Vagina (tissue), 2 donors: ENCODE results near the gene CD93. TPM values are rescaled to one million over a fixed set of nuclear protein-coding genes. Genes with fewer than 3 reads are reported as not detected.

Experiments used
- DNase-seq, 2 donors: peaks; one replicate each; pipeline ENCODE4 v3.0.0-alpha.2; 2017; ENCODE audit errors: extremely low spot score in 2 of 2
- H3K27ac ChIP-seq: fragments of 200-600 bp; sonication (generic); one replicate; pipeline ENCODE4 v1.5.1; 2019
- H3K27me3 ChIP-seq: fragments of 200-600 bp; sonication (generic); one replicate; pipeline ENCODE4 v1.5.1; 2019
- H3K36me3 ChIP-seq, 2 donors: fragments of 200-600 bp; sonication (generic); one replicate each; pipeline ENCODE4 v1.5.1; 2017 to 2019
- H3K4me1 ChIP-seq: fragments of 200-600 bp; sonication (generic); one replicate; pipeline ENCODE4 v1.5.1; 2019
- H3K4me3 ChIP-seq, 2 donors: fragments of 200-600 bp; sonication (generic); 1 replicate in 1 of 2; 2 replicates in 1 of 2; pipeline ENCODE4 v1.5.1; 2016 to 2019
- H3K9me3 ChIP-seq: fragments of 200-600 bp; sonication (generic); one replicate; pipeline ENCODE4 v1.5.1; 2019
- POLR2A ChIP-seq, 2 donors: fragments of 450-650 bp; IDR thresholded peaks; one replicate each; pipeline ENCODE4 v1.6.1; 2017; ENCODE audit warnings: antibody characterized with exemption in 2 of 2, mild to moderate bottlenecking in 2 of 2, moderate library complexity in 2 of 2
- POLR2AphosphoS5 ChIP-seq, 2 donors: sonication (generic); formaldehyde crosslinking; IDR thresholded peaks; one replicate each; pipeline ENCODE4 v1.9.0; 2017; ENCODE audit warnings: antibody characterized with exemption in 2 of 2, mild to moderate bottlenecking in 2 of 2, low read depth in 1 of 2; ENCODE audit not compliant: insufficient read depth in 1 of 2
- intact Hi-C: fragments of 100-400 bp; cut with DNase I; formaldehyde crosslinking; loops from one replicate; pipeline ENCODE4 v1.15.1; 2023
- total RNA-seq: library from RNA; depleted of rRNA; stranded (reverse); fragments of >200 nt; gene quantifications from one replicate; pipeline ENCODE4 v1.2.3, GENCODE V29; 2016
- TF ChIP-seq, protein P1 (sequence below), 3 experiments: fragments of 450-650 bp in 2 of 3; fragments of 200-600 bp in 1 of 3; sonication (generic) in 1 of 3; IDR thresholded peaks; one replicate each; pipeline ENCODE4 v1.5.1; 2017 to 2019; ENCODE audit warnings: antibody characterized with exemption in 3 of 3, mild to moderate bottlenecking in 2 of 3, moderate library complexity in 2 of 3

CD93 gene
- total RNA-seq, 1 donor from 2014 or later = 45.4 TPM

DNA sequence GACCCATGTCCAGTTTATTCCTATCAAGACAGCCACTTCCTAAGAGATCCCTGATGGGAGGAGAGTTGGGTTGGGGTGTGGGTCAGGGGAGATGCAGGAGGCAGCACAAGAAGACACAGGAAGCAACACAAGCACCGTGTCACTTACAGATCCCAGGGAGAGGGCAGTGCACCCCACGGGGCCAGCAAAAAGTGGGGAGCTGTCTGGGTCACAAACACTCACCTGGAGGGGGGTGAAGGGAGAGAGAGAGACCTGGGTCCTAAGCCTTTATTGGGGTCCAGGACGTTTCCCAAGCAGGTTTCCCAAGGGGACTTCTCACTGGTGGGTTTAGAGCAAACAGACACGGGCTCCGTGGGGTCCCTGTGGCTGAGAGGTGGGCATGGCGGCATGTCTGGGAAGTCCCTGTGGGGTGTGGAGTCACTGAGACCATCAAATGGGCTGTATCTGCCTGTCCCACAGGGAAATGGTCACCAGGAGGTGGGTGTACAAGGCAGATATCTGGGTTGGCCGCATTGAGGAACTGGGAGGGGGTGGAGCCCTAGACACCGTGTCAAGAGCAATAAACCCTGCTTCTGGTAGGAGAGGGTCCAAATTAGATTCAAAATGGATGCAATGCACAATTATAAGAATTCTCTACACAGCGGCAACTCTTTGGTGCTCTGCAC lies 1.6 kb upstream of the CD93 start:
- H3K36me3 ChIP-seq = no peaks in the 10 kb centered on the region
- peaks cover 12% of the 10 kb centered on the region for H3K4me1 ChIP-seq
- peak overlapping the region; percentile 70 for H3K27ac ChIP-seq
- no peak for DNase-seq
- intact Hi-C loops = loop anchor here (10.0 kb wide), 1 partner anchor 57 kb away; no protein-coding TSS in a partner anchor
- TF ChIP-seq, protein P1, sequence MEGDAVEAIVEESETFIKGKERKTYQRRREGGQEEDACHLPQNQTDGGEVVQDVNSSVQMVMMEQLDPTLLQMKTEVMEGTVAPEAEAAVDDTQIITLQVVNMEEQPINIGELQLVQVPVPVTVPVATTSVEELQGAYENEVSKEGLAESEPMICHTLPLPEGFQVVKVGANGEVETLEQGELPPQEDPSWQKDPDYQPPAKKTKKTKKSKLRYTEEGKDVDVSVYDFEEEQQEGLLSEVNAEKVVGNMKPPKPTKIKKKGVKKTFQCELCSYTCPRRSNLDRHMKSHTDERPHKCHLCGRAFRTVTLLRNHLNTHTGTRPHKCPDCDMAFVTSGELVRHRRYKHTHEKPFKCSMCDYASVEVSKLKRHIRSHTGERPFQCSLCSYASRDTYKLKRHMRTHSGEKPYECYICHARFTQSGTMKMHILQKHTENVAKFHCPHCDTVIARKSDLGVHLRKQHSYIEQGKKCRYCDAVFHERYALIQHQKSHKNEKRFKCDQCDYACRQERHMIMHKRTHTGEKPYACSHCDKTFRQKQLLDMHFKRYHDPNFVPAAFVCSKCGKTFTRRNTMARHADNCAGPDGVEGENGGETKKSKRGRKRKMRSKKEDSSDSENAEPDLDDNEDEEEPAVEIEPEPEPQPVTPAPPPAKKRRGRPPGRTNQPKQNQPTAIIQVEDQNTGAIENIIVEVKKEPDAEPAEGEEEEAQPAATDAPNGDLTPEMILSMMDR (IDR thresholded peaks at IDR 0.05) = no peak
- TF ChIP-seq POLR2AphosphoS5 (IDR thresholded peaks at IDR 0.05; ENCODE audit: insufficient read depth in 1 of 2, low read depth in 1 of 2) (no peak), POLR2A (IDR thresholded peaks at IDR 0.05) (no peak)
- no peak overlapping the region for H3K4me3 ChIP-seq
- no peaks in the 10 kb centered on the region for H3K9me3 ChIP-seq
- H3K27me3 ChIP-seq = no peaks in the 10 kb centered on the region

DNA sequence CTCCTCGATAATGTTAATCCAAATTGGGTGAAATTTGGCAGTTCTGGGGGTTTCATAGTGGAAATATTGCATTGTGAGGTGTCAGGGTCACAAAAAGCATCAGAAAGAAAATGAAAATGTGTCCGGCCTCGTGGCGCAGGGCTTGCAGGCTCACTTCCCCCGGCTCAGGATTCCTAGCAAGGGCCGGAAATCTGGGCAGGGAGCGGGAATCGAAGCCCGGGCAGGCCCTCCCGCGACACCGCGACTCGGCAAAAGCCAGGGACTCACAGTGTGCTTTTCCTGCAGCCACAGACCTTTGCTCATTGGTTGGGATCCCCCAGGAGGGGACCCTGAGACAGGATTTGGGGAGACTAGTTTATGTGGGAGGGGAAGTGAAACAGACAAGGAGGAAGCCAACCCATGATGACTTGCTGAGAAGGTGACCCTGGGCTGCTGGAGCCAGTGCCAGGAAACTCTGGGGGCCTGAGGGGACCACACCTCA lies 847 bp upstream of the CD93 start:
- peak overlapping the region; percentile 70 for H3K27ac ChIP-seq
- H3K27me3 ChIP-seq = no peaks in the 10 kb centered on the region
- H3K36me3 ChIP-seq = no peaks in the 10 kb centered on the region
- peak overlapping the region in 1 of 2 donors; percentile 38 for H3K4me3 ChIP-seq
- intact Hi-C loops = loop anchor here (10.0 kb wide), 1 partner anchor 58 kb away; no protein-coding TSS in a partner anchor
- H3K4me1 ChIP-seq = peaks cover 12% of the 10 kb centered on the region
- DNase-seq = no peak
- H3K9me3 ChIP-seq = no peaks in the 10 kb centered on the region
- TF ChIP-seq POLR2A (IDR thresholded peaks at IDR 0.05) (no peak), POLR2AphosphoS5 (IDR thresholded peaks at IDR 0.05; ENCODE audit: insufficient read depth in 1 of 2, low read depth in 1 of 2) (peak in 1 of 2 donors; percentile 43)
- TF ChIP-seq, protein P1 (IDR thresholded peaks at IDR 0.05) = no peak

DNA sequence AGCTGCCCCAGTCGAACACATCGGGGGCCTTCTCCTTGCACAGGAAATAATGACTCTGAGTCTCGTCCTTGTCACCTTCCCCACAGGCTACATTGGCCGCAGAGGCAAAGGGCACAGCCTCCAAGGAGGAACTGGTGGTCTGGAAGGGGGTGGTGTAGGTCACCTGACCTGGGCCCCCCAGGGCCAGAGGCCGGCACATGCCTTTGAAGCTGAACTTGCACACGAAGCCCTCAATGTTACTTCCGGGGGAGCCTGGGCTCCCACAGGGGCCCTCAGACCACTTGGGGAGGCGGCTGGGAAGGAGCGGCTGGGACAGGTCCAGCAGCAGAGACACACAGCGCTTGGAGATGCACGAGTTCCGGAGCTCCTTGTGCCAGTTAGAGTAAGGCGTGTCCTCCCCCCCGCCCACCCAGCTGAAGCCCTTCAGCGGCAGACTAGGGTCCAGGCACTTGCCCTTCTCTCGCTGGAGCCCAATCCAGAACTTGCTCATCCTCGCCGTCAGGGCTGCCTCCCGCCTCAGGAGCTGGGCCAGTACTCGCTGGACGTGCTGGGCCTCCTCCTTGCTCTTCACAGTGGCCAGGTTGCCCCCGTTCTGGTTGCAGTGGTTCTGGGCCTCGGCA lies 578 bp downstream of the CD93 start:
- DNase-seq = no peak
- Histone ChIP-seq H3K36me3 (no peaks in the 10 kb centered on the region), H3K27me3 (no peaks in the 10 kb centered on the region), H3K4me1 (peaks cover 12% of the 10 kb centered on the region), H3K27ac (peak overlapping the region; percentile 70), H3K9me3 (no peaks in the 10 kb centered on the region), H3K4me3 (peak overlapping the region; percentile 22 to 38)
- intact Hi-C loops = loop anchor here (10.0 kb wide), 1 partner anchor 59 kb away; no protein-coding TSS in a partner anchor
- TF ChIP-seq, protein P1 (IDR thresholded peaks at IDR 0.05) = no peak
- no peak for TF ChIP-seq POLR2AphosphoS5 (IDR thresholded peaks at IDR 0.05; ENCODE audit: insufficient read depth in 1 of 2, low read depth in 1 of 2)

DNA sequence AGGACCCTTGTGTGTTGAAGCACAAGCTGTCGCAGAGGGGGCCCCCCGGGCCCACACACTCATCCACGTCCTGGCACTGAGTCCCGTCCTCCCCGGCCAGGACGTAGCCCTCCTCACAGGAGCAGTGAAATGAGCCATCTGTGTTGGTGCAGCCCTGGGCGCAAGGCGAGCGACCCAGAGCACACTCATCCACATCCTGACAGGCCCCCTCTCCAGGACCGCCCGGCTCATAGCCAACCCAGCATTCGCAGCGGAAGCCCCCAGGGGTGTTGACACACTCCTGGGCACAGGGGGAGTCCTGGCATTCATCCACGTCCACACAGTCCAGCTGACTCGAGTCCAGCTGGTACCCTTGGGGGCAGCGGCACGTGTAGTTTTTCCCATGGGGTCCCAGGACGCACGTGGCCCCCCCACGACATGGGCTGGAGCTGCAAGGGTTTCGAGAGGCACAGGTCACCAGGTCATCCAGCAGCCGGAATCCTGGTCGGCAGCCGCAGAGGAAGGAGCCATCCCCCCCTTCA lies 1.2 kb downstream of the CD93 start:
- Histone ChIP-seq H3K4me1 (peaks cover 12% of the 10 kb centered on the region), H3K27ac (peak overlapping the region; percentile 70), H3K4me3 (peak overlapping the region; percentile 22 to 38), H3K27me3 (no peaks in the 10 kb centered on the region), H3K36me3 (no peaks in the 10 kb centered on the region), H3K9me3 (no peaks in the 10 kb centered on the region)
- TF ChIP-seq POLR2AphosphoS5 (IDR thresholded peaks at IDR 0.05; ENCODE audit: insufficient read depth in 1 of 2, low read depth in 1 of 2) (no peak), POLR2A (IDR thresholded peaks at IDR 0.05) (no peak)
- TF ChIP-seq, protein P1 (IDR thresholded peaks at IDR 0.05) = no peak
- intact Hi-C loops = loop anchor here (10.0 kb wide), 1 partner anchor 60 kb away; no protein-coding TSS in a partner anchor
- DNase-seq = no peak
